Tibial nerve (tissue), 4 donors: ENCODE results near the gene NEUROG2. TPM values are rescaled to one million over a fixed set of nuclear protein-coding genes. Genes with fewer than 3 reads are reported as not detected.

ENCODE experiments used
- DNase-seq, 2 donors: peaks; one replicate each; pipeline ENCODE4 v3.0.0-alpha.2; 2019; ENCODE audit warnings: low spot score in 2 of 2
- H3K27ac ChIP-seq, 4 donors: fragments of 200-600 bp; sonication (generic) in 3 of 4; one replicate each; pipeline ENCODE4 v1.5.1; 2017 to 2019; ENCODE audit warnings: mild to moderate bottlenecking in 1 of 4
- H3K27me3 ChIP-seq, 2 donors: fragments of 200-600 bp; sonication (generic) in 1 of 2; one replicate each; pipeline versions ENCODE4 v1.5.1 to v1.6.0; 2017 to 2019
- H3K36me3 ChIP-seq, 3 donors: fragments of 200-600 bp; sonication (generic); one replicate each; pipeline ENCODE4 v1.5.1; 2018 to 2019
- H3K4me1 ChIP-seq, 4 donors: fragments of 200-600 bp; sonication (generic) in 3 of 4; one replicate each; pipeline ENCODE4 v1.5.1; 2017 to 2019
- H3K4me3 ChIP-seq, 4 donors: fragments of 200-600 bp; sonication (generic) in 3 of 4; one replicate each; pipeline ENCODE4 v1.5.1; 2017 to 2019; ENCODE audit warnings: mild to moderate bottlenecking in 1 of 4, moderate library complexity in 1 of 4
- H3K9me3 ChIP-seq, 4 donors: fragments of 200-600 bp; sonication (generic) in 3 of 4; one replicate each; pipeline ENCODE4 v1.5.1; 2017 to 2019
- EP300 ChIP-seq, 2 donors: sonication (generic); formaldehyde crosslinking; IDR thresholded peaks; one replicate each; pipeline ENCODE4 v1.6.1; 2017; ENCODE audit warnings: antibody characterized with exemption in 2 of 2, mild to moderate bottlenecking in 1 of 2
- POLR2A ChIP-seq, 2 donors: fragments of 450-650 bp; IDR thresholded peaks; one replicate each; pipeline ENCODE4 v1.6.1; 2017; ENCODE audit warnings: antibody characterized with exemption in 2 of 2, mild to moderate bottlenecking in 2 of 2, moderate library complexity in 2 of 2
- WGBS, 2 donors: methylation state at CpG; one replicate each; pipeline ENCODE4 v1.1.5; 2018; 5-methylcytosine and 5-hydroxymethylcytosine counted together
- total RNA-seq, 4 donors: library from RNA; depleted of rRNA; stranded (reverse); fragments of >200 nt; gene quantifications; one replicate each; pipeline ENCODE4 v1.1.0, GENCODE V29; 2016
- TF ChIP-seq, protein P1 (sequence below), 5 experiments: fragments of 200-600 bp in 3 of 5; fragments of 450-650 bp in 2 of 5; sonication (generic) in 3 of 5; IDR thresholded peaks; one replicate each; pipeline ENCODE4 v1.5.1; 2016 to 2019; ENCODE audit warnings: antibody characterized with exemption in 5 of 5, mild to moderate bottlenecking in 3 of 5, moderate library complexity in 2 of 5

Gene NEUROG2
- total RNA-seq, 4 donors from 2014 or later, result not detected

DNA sequence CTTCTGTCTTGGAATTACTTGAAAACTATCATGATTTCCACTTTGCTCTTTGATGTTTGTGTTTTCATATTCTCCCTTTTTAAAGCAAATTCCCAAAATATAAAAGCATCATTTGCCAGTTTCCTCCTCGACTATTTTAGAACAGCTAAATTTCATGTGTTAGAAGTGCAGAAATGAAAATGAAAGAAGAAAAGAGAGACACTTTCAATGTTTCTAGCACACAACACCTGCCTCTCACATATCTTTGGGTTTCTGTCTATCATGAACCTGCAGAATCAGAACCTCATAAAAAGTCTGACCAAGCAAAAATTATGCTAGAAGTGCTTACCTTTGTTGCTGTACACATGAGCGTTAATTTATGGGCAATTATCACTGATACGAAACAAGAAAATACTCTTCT is 1.9 kb upstream of the NEUROG2 start:
- H3K4me1 ChIP-seq, result peaks cover 0 to 60% (median 30%) of the 10 kb centered on the region in 4 donors
- H3K27me3 ChIP-seq, result peaks cover 2 to 99% of the 10 kb centered on the region in 2 donors
- H3K9me3 ChIP-seq, result peaks cover 0 to 11% (median 1%) of the 10 kb centered on the region in 4 donors
- H3K4me3 ChIP-seq, result no peak overlapping the region
- H3K36me3 ChIP-seq, result no peaks in the 10 kb centered on the region
- H3K27ac ChIP-seq, result no peak overlapping the region
- TF ChIP-seq POLR2A (IDR thresholded peaks at IDR 0.05) (no peak), EP300 (IDR thresholded peaks at IDR 0.05) (no peak)
- TF ChIP-seq, protein P1, sequence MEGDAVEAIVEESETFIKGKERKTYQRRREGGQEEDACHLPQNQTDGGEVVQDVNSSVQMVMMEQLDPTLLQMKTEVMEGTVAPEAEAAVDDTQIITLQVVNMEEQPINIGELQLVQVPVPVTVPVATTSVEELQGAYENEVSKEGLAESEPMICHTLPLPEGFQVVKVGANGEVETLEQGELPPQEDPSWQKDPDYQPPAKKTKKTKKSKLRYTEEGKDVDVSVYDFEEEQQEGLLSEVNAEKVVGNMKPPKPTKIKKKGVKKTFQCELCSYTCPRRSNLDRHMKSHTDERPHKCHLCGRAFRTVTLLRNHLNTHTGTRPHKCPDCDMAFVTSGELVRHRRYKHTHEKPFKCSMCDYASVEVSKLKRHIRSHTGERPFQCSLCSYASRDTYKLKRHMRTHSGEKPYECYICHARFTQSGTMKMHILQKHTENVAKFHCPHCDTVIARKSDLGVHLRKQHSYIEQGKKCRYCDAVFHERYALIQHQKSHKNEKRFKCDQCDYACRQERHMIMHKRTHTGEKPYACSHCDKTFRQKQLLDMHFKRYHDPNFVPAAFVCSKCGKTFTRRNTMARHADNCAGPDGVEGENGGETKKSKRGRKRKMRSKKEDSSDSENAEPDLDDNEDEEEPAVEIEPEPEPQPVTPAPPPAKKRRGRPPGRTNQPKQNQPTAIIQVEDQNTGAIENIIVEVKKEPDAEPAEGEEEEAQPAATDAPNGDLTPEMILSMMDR (IDR thresholded peaks at IDR 0.05), result no peak
- WGBS, 2 donors, result 33% methylated on average over 3 of the region's 3 CpGs
- no peak for DNase-seq

- peaks cover 0 to 57% (median 26%) of the 10 kb centered on the region in 4 donors for H3K4me1 ChIP-seq
- TF ChIP-seq POLR2A (IDR thresholded peaks at IDR 0.05), result no peak
- TF ChIP-seq, protein P1 (IDR thresholded peaks at IDR 0.05), result no peak
- TF ChIP-seq EP300 (IDR thresholded peaks at IDR 0.05), result no peak
- H3K36me3 ChIP-seq, result no peaks in the 10 kb centered on the region
- DNase-seq, result no peak
- no peak overlapping the region for H3K27ac ChIP-seq
- peaks cover 2 to 99% of the 10 kb centered on the region in 2 donors for H3K27me3 ChIP-seq
- 4% methylated on average over 20 of the region's 20 CpGs for WGBS, 2 donors
- H3K9me3 ChIP-seq, result peaks cover 0 to 11% (median 1%) of the 10 kb centered on the region in 4 donors
- H3K4me3 ChIP-seq, result peak overlapping the region in 1 of 4 donors; percentile 55
These were observed 1.2 kb upstream of the NEUROG2 start for GRCh38 chr4:112517067-112517634.

DNA sequence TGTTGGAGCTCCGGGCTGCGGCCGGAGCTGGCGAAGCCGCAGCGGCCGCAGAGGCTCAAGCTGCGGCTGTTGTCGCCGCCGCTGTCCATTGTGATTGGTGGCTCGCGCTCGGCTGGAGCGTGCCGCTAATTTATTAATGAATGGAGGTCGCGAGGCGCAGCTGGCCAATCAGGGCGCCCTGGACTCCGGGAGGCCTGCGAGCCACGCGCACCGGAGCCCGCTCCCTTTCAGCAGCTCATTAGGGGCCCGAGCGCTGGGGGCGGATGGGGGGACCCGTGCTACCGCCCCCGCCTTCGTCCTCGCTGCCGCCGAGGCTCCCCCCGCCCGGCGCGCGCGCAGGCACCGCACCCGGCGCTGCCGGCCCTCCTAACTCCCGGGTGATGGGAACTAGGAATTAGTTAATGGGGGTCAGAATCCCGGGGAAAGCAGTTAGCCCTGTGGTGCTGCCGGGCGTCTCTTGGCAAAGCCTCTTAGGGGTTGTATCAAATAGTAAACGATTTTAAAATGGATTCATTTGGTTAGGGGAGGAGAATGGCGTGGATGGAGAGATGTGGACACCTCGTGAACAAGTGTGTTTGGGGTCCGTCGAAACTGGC is 589 bp upstream of the NEUROG2 start:
- WGBS, 2 donors, result 1 to 2% methylated on average over 43 to 54 of the region's 55 CpGs
- H3K4me1 ChIP-seq, result peaks cover 0 to 57% (median 26%) of the 10 kb centered on the region in 4 donors
- H3K4me3 ChIP-seq, result peak overlapping the region in 3 of 4 donors; percentile 45 to 55 (median 49)
- peaks cover 2 to 99% of the 10 kb centered on the region in 2 donors for H3K27me3 ChIP-seq
- H3K27ac ChIP-seq, result no peak overlapping the region
- TF ChIP-seq POLR2A (IDR thresholded peaks at IDR 0.05) (no peak), EP300 (IDR thresholded peaks at IDR 0.05) (peak in 1 of 2 donors; percentile 20)
- TF ChIP-seq, protein P1 (IDR thresholded peaks at IDR 0.05), result no peak
- DNase-seq, result no peak
- H3K36me3 ChIP-seq, result no peaks in the 10 kb centered on the region
- H3K9me3 ChIP-seq, result peaks cover 0 to 11% (median 1%) of the 10 kb centered on the region in 4 donors

DNA sequence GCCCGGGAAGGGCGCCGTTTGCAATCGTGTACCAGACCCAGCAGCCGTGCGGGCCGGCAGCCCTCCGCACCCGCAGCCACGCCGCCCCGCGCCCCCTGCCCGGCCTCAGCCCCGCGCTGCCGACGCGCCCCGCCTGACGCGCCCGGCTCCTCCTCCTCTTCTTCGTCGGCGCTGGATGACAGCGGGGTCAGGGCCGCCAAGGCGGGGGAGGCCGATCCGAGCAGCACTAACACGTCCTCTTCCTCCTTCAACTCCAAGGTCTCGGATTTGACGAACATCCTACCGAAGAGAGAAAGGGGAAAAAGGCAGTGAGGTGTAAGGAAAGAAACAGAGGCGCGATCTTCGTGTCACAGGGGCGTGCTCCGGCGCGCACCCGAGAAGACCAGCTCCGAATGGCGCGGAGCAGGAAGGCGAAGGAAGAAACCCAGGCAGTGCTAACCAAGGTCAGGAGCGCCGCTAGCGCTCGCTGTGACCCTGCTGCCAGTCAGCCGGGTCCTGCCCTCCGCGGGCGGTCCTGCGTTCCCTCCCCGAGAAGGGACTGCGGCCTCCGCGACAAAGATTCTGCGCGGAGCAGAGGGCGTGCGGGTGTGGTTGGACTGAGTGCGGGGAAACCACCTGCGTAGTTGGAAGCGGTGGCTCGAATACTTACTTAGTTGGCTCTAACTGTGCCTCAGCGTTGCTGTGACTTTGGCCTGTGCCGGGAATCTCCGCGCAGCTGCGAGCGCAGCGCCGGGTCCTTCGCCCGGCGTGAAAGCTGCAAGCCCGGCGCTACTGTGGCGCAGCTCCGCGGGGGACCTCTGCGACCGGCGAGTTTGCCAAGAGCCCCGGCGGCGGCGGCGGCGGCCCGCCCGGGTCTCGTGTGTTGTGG is 548 bp downstream of the NEUROG2 start:
- 1% methylated on average over 60 to 61 of the region's 96 CpGs for WGBS, 2 donors
- DNase-seq, result no peak
- Histone ChIP-seq H3K27me3 (peaks cover 2 to 99% of the 10 kb centered on the region in 2 donors), H3K4me1 (peaks cover 0 to 56% (median 33%) of the 10 kb centered on the region in 4 donors), H3K9me3 (peaks cover 0 to 9% (median 1%) of the 10 kb centered on the region in 4 donors), H3K4me3 (peak overlapping the region; percentile 30 to 55 (median 47)), H3K36me3 (no peaks in the 10 kb centered on the region), H3K27ac (no peak overlapping the region)
- TF ChIP-seq EP300 (IDR thresholded peaks at IDR 0.05) (peak in 1 of 2 donors; percentile 12), POLR2A (IDR thresholded peaks at IDR 0.05) (no peak)
- TF ChIP-seq, protein P1 (IDR thresholded peaks at IDR 0.05), result no peak
